Measurements from ENCODE around the gene GLYATL1. TPM values are rescaled to one million over a fixed set of nuclear protein-coding genes. Genes with fewer than 3 reads are reported as not detected.
A peak's percentile ranks its signal among the peaks of the same experiment; 100 is the strongest.

Gene GLYATL1
- total RNA-seq, 1 donor from 2014 or later = 2.0 TPM

GRCh38 chr11:58914821-58915543, 24.3 kb upstream of the GLYATL1 start:
- peaks cover 21% of the 10 kb centered on the region for H3K36me3 Mint-ChIP-seq (ENCODE audit: low read depth, unreplicated experiment)
- H3K9me3 Mint-ChIP-seq (ENCODE audit: unreplicated experiment) = peaks cover 14% of the 10 kb centered on the region
- H3K4me1 Mint-ChIP-seq (ENCODE audit: unreplicated experiment) = peaks cover 11% of the 10 kb centered on the region
- DNase-seq (ENCODE audit: low spot score) = no peak
- peaks cover 1% of the 10 kb centered on the region for H3K27me3 Mint-ChIP-seq (ENCODE audit: unreplicated experiment)
- H3K27ac Mint-ChIP-seq (ENCODE audit: unreplicated experiment) = no peak overlapping the region
- no peak overlapping the region for H3K4me3 Mint-ChIP-seq (ENCODE audit: unreplicated experiment)
- TF ChIP-seq CTCF (IDR thresholded peaks at IDR 0.05; ENCODE audit: unreplicated experiment) = no peak

GRCh38 chr11:58916637-58917036, 22.7 kb upstream of the GLYATL1 start:
- Mint-ChIP-seq H3K4me1 (ENCODE audit: unreplicated experiment) (peaks cover 20% of the 10 kb centered on the region), H3K4me3 (ENCODE audit: unreplicated experiment) (peak overlapping the region; percentile 76), H3K36me3 (ENCODE audit: low read depth, unreplicated experiment) (peaks cover 21% of the 10 kb centered on the region), H3K27ac (ENCODE audit: unreplicated experiment) (no peak overlapping the region), H3K27me3 (ENCODE audit: unreplicated experiment) (peaks cover 1% of the 10 kb centered on the region), H3K9me3 (ENCODE audit: unreplicated experiment) (peaks cover 14% of the 10 kb centered on the region)
- TF ChIP-seq CTCF (IDR thresholded peaks at IDR 0.05; ENCODE audit: unreplicated experiment) = no peak
- DNase-seq (ENCODE audit: low spot score) = no peak

- peaks cover 21% of the 10 kb centered on the region for H3K36me3 Mint-ChIP-seq (ENCODE audit: low read depth, unreplicated experiment)
- no peak overlapping the region for H3K27ac Mint-ChIP-seq (ENCODE audit: unreplicated experiment)
- peaks cover under 1% of the 10 kb centered on the region for H3K27me3 Mint-ChIP-seq (ENCODE audit: unreplicated experiment)
- H3K4me1 Mint-ChIP-seq (ENCODE audit: unreplicated experiment) = peaks cover 22% of the 10 kb centered on the region
- DNase-seq (ENCODE audit: low spot score) = no peak
- H3K9me3 Mint-ChIP-seq (ENCODE audit: unreplicated experiment) = peaks cover 14% of the 10 kb centered on the region
- no peak for TF ChIP-seq CTCF (IDR thresholded peaks at IDR 0.05; ENCODE audit: unreplicated experiment)
- H3K4me3 Mint-ChIP-seq (ENCODE audit: unreplicated experiment) = no peak overlapping the region
Measured at GRCh38 chr11:58917159-58917783, 22.0 kb upstream of the GLYATL1 start.

- TF ChIP-seq CTCF (IDR thresholded peaks at IDR 0.05; ENCODE audit: unreplicated experiment) = no peak
- H3K36me3 Mint-ChIP-seq (ENCODE audit: low read depth, unreplicated experiment) = peaks cover 21% of the 10 kb centered on the region
- H3K9me3 Mint-ChIP-seq (ENCODE audit: unreplicated experiment) = peaks cover 14% of the 10 kb centered on the region
- no peak overlapping the region for H3K4me3 Mint-ChIP-seq (ENCODE audit: unreplicated experiment)
- no peak for DNase-seq (ENCODE audit: low spot score)
- no peaks in the 10 kb centered on the region for H3K27me3 Mint-ChIP-seq (ENCODE audit: unreplicated experiment)
- H3K4me1 Mint-ChIP-seq (ENCODE audit: unreplicated experiment) = peaks cover 40% of the 10 kb centered on the region
- peak overlapping the region; percentile 81 for H3K27ac Mint-ChIP-seq (ENCODE audit: unreplicated experiment)
Measured at GRCh38 chr11:58919561-58919960, 19.7 kb upstream of the GLYATL1 start.

GRCh38 chr11:58919980-58920379, 19.3 kb upstream of the GLYATL1 start:
- Mint-ChIP-seq H3K27ac (ENCODE audit: unreplicated experiment) (peak overlapping the region; percentile 81), H3K4me1 (ENCODE audit: unreplicated experiment) (peaks cover 42% of the 10 kb centered on the region), H3K9me3 (ENCODE audit: unreplicated experiment) (peaks cover 14% of the 10 kb centered on the region), H3K36me3 (ENCODE audit: low read depth, unreplicated experiment) (peaks cover 21% of the 10 kb centered on the region), H3K27me3 (ENCODE audit: unreplicated experiment) (no peaks in the 10 kb centered on the region), H3K4me3 (ENCODE audit: unreplicated experiment) (no peak overlapping the region)
- no peak for DNase-seq (ENCODE audit: low spot score)
- TF ChIP-seq CTCF (IDR thresholded peaks at IDR 0.05; ENCODE audit: unreplicated experiment) = no peak

Data from endothelial cell (in vitro differentiated cells).